DOHH2 (cell line): ENCODE data around the gene ACSS3.

Experiments
- CTCF ChIP-seq: fragments of 200-600 bp; sonication (generic); IDR thresholded peaks from one replicate; pipeline ENCODE4 v1.5.1; 2014; ENCODE audit warnings: antibody characterized with exemption, mild to moderate bottlenecking, low read depth, low read length; ENCODE audit not compliant: poor library complexity, severe bottlenecking
- EZH2phosphoT487 ChIP-seq: fragments of 200-600 bp; sonication (generic); IDR thresholded peaks from 2 replicates; pipeline ENCODE4 v1.6.1; 2017; ENCODE audit warnings: borderline replicate concordance, mild to moderate bottlenecking, antibody characterized with exemption, low read length, moderate library complexity, mixed read lengths

- TF ChIP-seq EZH2phosphoT487 (no peak), CTCF (no peak)
These were observed 82.0 kb downstream of the ACSS3 start for GRCh38 chr12:81159856-81160255.
